SH-SY5Y (cell line): Measurements from ENCODE around the gene SND1.

Experiments used
- GATA2 ChIP-seq: IDR thresholded peaks from 2 replicates; pipeline ENCODE4 v1.6.1; 2011; ENCODE audit warnings: mild to moderate bottlenecking, low read depth, low read length
- GATA3 ChIP-seq: IDR thresholded peaks from 2 replicates; pipeline ENCODE4 v1.6.1; 2011; ENCODE audit warnings: low read depth, mild to moderate bottlenecking, low read length, moderate library complexity

DNA sequence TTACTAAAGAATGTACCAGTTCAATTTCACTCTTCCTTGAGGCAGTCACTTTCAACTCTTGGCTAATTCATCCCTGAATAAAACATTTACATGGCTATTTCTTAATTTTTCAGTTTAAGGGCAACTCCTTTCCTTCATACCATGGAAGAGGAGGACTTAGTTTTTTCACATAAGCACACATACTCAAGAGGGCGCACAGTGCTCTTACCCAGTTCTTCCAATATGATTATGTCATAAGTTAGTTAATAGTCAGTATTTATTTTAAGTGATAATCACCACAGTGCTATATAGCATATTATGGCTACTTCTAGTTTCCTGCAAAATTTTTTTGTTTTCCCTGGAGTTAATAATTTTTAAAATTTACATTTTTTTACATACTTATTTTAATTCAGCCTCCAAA lies 58.6 kb downstream of the SND1 start:
- TF ChIP-seq GATA3 (no peak), GATA2 (no peak)
